K562 (cell line): ENCODE measurements around the gene PLEKHG3. TPM values are rescaled to one million over a fixed set of nuclear protein-coding genes. Genes with fewer than 3 reads are reported as not detected.

Experiments used
- ATAC-seq: fragments of 200-7000 bp; cut with Tn5 transposase; 3 replicates; pipeline ENCODE4 v1.9.1; 2020; ENCODE audit warnings: moderate library complexity
- BruUV-seq: library from RNA; stranded (reverse); fragments of 400-500 nt; replicated peaks from 2 replicates; lab custom pipeline; 2021; lab: Mats Ljungman, UMichigan
- CTCF ChIA-PET: fragments of 300-600 bp; formaldehyde crosslinking; extraction: SDS; loops from one replicate; lab custom pipeline; 2021; ENCODE audit warnings: low intra/inter-chr PET ratio; lab: Yijun Ruan, JAX
- POLR2A ChIA-PET: fragments of 300-600, 350-650 bp; sonication (Branson Sonifier 250); formaldehyde crosslinking; extraction: SDS; loops from one replicate; lab custom pipeline; 2021; ENCODE audit warnings: antibody characterized with exemption, inconsistent platforms; lab: Yijun Ruan, JAX
- DNase-seq, 4 experiments: peaks; one replicate each; pipeline versions ENCODE4 v3.0.0 to v3.0.0-alpha.2; 2011 to 2018; ENCODE audit warnings: low spot score in 3 of 4, mixed read lengths in 3 of 4; ENCODE audit errors: extremely low read depth in 1 of 4
- FAIRE-seq: peaks from 2 replicates; lab custom pipeline; 2011; peaks lifted over from hg19 to GRCh38; lab: Jason Lieb, UNC
- H2AFZ ChIP-seq: 2 replicates; pipeline ENCODE4 v1.6.0; 2011; ENCODE audit warnings: low read depth, low read length, control low read depth, inconsistent platforms
- H3K27ac ChIP-seq: fragments of 200-600 bp; 3 replicates; pipeline ENCODE4 v1.8.0; 2011; ENCODE audit warnings: low read depth, mild to moderate bottlenecking, control low read depth, inconsistent platforms, low read length, moderate library complexity, mixed read lengths; ENCODE audit errors: extremely low read depth
- H3K27me3 ChIP-seq, 2 experiments: fragments of 300-600 bp in 1 of 2; 2 replicates in 1 of 2; 3 replicates in 1 of 2; pipeline versions ENCODE4 v1.6.0 to v1.8.0; 2011; ENCODE audit warnings: inconsistent platforms in 2 of 2, low read length in 2 of 2, mild to moderate bottlenecking in 1 of 2, mixed read lengths in 1 of 2, moderate library complexity in 1 of 2; ENCODE audit not compliant: control insufficient read depth in 2 of 2, insufficient read depth in 2 of 2
- H3K36me3 ChIP-seq: fragments of 300-600 bp; 3 replicates; pipeline ENCODE4 v1.8.0; 2011; ENCODE audit warnings: mild to moderate bottlenecking, low read length, inconsistent platforms; ENCODE audit not compliant: control insufficient read depth, insufficient read depth
- H3K4me1 ChIP-seq, 2 experiments: fragments of 200-600 bp in 1 of 2; replicated peaks in 1 of 2; 2 replicates in 1 of 2; 3 replicates in 1 of 2; pipeline versions ENCODE4 v1.5.1 to v1.8.0; 2011; ENCODE audit warnings: inconsistent platforms in 2 of 2, low read length in 2 of 2, mild to moderate bottlenecking in 1 of 2, mixed read lengths in 1 of 2, moderate library complexity in 1 of 2; ENCODE audit not compliant: control insufficient read depth in 2 of 2, insufficient read depth in 2 of 2
- H3K4me2 ChIP-seq: 2 replicates; pipeline ENCODE4 v1.6.1; 2011; ENCODE audit warnings: low read length, control low read depth, inconsistent platforms, mixed read lengths; ENCODE audit not compliant: insufficient read depth
- H3K4me3 ChIP-seq: fragments of 200-600 bp; sonication (generic), shearing (Covaris generic); 2 replicates; pipeline ENCODE4 v1.5.1; 2016; ENCODE audit warnings: control low read depth, inconsistent platforms
- H3K79me2 ChIP-seq: fragments of 200-600 bp; 3 replicates; pipeline ENCODE4 v1.8.0; 2011; ENCODE audit warnings: low read length, inconsistent platforms; ENCODE audit not compliant: control insufficient read depth, insufficient read depth
- H3K9ac ChIP-seq, 2 experiments: 2 replicates each; pipeline versions ENCODE4 v1.6.0 to v1.6.1; 2011; ENCODE audit warnings: low read depth in 2 of 2, low read length in 2 of 2, control low read depth in 1 of 2, inconsistent platforms in 1 of 2, mild to moderate bottlenecking in 1 of 2, mixed read lengths in 1 of 2; ENCODE audit not compliant: insufficient read depth in 1 of 2
- H3K9me1 ChIP-seq: one replicate; pipeline ENCODE4 v1.6.0; 2011; ENCODE audit warnings: inconsistent platforms, mild to moderate bottlenecking, low read length, moderate library complexity; ENCODE audit not compliant: control insufficient read depth, insufficient read depth
- H3K9me3 ChIP-seq: replicated peaks from 2 replicates; pipeline ENCODE4 v1.5.1; 2011; ENCODE audit warnings: low read depth, low read length, inconsistent platforms; ENCODE audit not compliant: control insufficient read depth, insufficient read depth
- H4K20me1 ChIP-seq: replicated peaks from 2 replicates; pipeline ENCODE4 v1.6.1; 2011; ENCODE audit warnings: low read length, inconsistent platforms, mixed read lengths; ENCODE audit not compliant: control insufficient read depth, insufficient read depth
- BCL6 ChIP-seq: fragments of 250-450 bp; sonication (Bioruptor Pico); IDR thresholded peaks from 2 replicates; pipeline ENCODE4 v1.4.0; 2020
- C11orf30 ChIP-seq: fragments of 450-650 bp; IDR thresholded peaks from 2 replicates; pipeline ENCODE4 v1.6.1; 2016; ENCODE audit warnings: low read depth, mild to moderate bottlenecking
- CHD4 ChIP-seq: fragments of 200-600 bp; sonication (generic); IDR thresholded peaks from 3 replicates; pipeline ENCODE4 v1.6.1; 2012; ENCODE audit warnings: low read depth, mild to moderate bottlenecking, mixed read lengths, low read length, inconsistent platforms; ENCODE audit not compliant: insufficient read depth, insufficient replicate concordance, poor library complexity, severe bottlenecking
- HDAC8 ChIP-seq: fragments of 450-650 bp; IDR thresholded peaks from 2 replicates; pipeline ENCODE4 v1.6.1; 2016; ENCODE audit warnings: mild to moderate bottlenecking, missing genetic modification characterization, moderate library complexity, missing compliant biosample characterization
- HMG20A ChIP-seq: fragments of 450-650 bp; formaldehyde crosslinking; conservative IDR thresholded peaks from 2 replicates; pipeline ENCODE4 v1.4.0; 2020; ENCODE audit warnings: mild to moderate bottlenecking, mixed read lengths
- MTA3 ChIP-seq: fragments of 450-650 bp; formaldehyde crosslinking; IDR thresholded peaks from 2 replicates; pipeline ENCODE4 v1.6.1; 2017; ENCODE audit warnings: mild to moderate bottlenecking, borderline replicate concordance
- MXI1 ChIP-seq: IDR thresholded peaks from 2 replicates; pipeline ENCODE4 v1.6.1; 2011; ENCODE audit warnings: low read depth, mild to moderate bottlenecking, improper control_type of control experiment, low read length
- NFIC ChIP-seq: fragments of 450-650 bp; IDR thresholded peaks from 2 replicates; pipeline ENCODE4 v1.6.1; 2017; ENCODE audit warnings: mild to moderate bottlenecking, inconsistent platforms
- SMAD1 ChIP-seq: fragments of 150-350 bp; IDR thresholded peaks from 2 replicates; pipeline ENCODE4 v1.6.1; 2014; ENCODE audit warnings: low read length, low read depth; ENCODE audit not compliant: partially characterized antibody
- ZNF212 ChIP-seq: fragments of 450-650 bp; formaldehyde crosslinking; IDR thresholded peaks from 2 replicates; pipeline ENCODE4 v1.4.0; 2020; ENCODE audit warnings: mild to moderate bottlenecking
- ZNF24 ChIP-seq: fragments of 450-650 bp; IDR thresholded peaks from 2 replicates; pipeline ENCODE4 v1.6.1; 2016
- ZNF408 ChIP-seq: fragments of 250-450 bp; sonication (Bioruptor Pico); IDR thresholded peaks from 2 replicates; pipeline ENCODE4 v1.4.0; 2020; ENCODE audit warnings: low read depth, mild to moderate bottlenecking, moderate library complexity
- ZNF644 ChIP-seq: fragments of 200-800 bp; sonication (Bioruptor generic); IDR thresholded peaks from 2 replicates; pipeline ENCODE4 v1.6.1; 2016; ENCODE audit warnings: low read depth, missing genetic modification characterization, missing compliant biosample characterization
- ZNF79 ChIP-seq: fragments of 250-450 bp; sonication (Bioruptor Pico); IDR thresholded peaks from 2 replicates; pipeline ENCODE4 v1.4.0; 2020; ENCODE audit warnings: low read depth, mild to moderate bottlenecking, moderate library complexity
- WGBS: fragments of 100-300 bp; shearing (Covaris generic); methylation state at CpG from one replicate; pipeline ENCODE4 v1.1.6; 2016; ENCODE audit warnings: low coverage, mixed read lengths; ENCODE audit not compliant: insufficient coverage; ENCODE audit errors: missing lambda C conversion rate; 5-methylcytosine and 5-hydroxymethylcytosine counted together
- in situ Hi-C: fragments of 300-500 bp; cut with MboI; formaldehyde crosslinking; loops from 4 replicates; pipeline ENCODE4 v1.15.0; 2018; ENCODE audit warnings: inconsistent platforms, mixed read lengths
- intact Hi-C: fragments of 100-400 bp; cut with micrococcal nuclease; formaldehyde crosslinking; loops from 2 replicates; pipeline ENCODE4 v1.14.2; 2022
- polyA plus RNA-seq, 8 experiments: library from polyadenylated mRNA; depleted of rRNA in 4 of 8; stranded (reverse) in 5 of 8; unstranded in 3 of 8; fragments of >200 nt; fragmentation: Nextera tagmentation in 2 of 8; fragmentation: Illumina TruSeq in 1 of 8; extraction: Ambion mirVana in 2 of 8; extraction: Trizol in 1 of 8; gene quantifications; 2 replicates each; pipeline versions ENCODE4 v1.2.1 to v1.2.3, GENCODE V29; 2011 to 2014; ENCODE audit warnings: inconsistent platforms in 1 of 8, missing spikeins in 1 of 8
- total RNA-seq, 7 experiments: library from RNA; depleted of rRNA in 6 of 7; stranded (reverse); fragments of >200 nt in 6 of 7; fragmentation: Illumina TruSeq in 2 of 7; extraction: Trizol in 2 of 7; gene quantifications; 2 replicates each; pipeline versions ENCODE4 v1.2.1 to v1.2.3, GENCODE V29; 2011 to 2021; ENCODE audit warnings: low replicate concordance in 1 of 7
- TF ChIP-seq, protein P1 (sequence below): sonication (generic); formaldehyde crosslinking; IDR thresholded peaks from 2 replicates; pipeline ENCODE4 v1.8.0; 2022; ENCODE audit warnings: mild to moderate bottlenecking, missing genetic modification reagents
- TF ChIP-seq, protein P2 (sequence below): fragments of 450-650 bp; IDR thresholded peaks from 2 replicates; pipeline ENCODE4 v1.6.1; 2017; ENCODE audit warnings: antibody characterized with exemption, mild to moderate bottlenecking
- TF ChIP-seq, protein P3 (sequence below): fragments of 250-450 bp; sonication (Bioruptor Pico); IDR thresholded peaks from 2 replicates; pipeline ENCODE4 v1.9.0; 2021; ENCODE audit warnings: mild to moderate bottlenecking

The PLEKHG3 gene
- total and polyA plus RNA-seq, 9 of the 15 experiments (the other 6 are each of a cell fraction or from before 2014, with no cell fraction given): 0.04 to 0.16 TPM; not detected in 7

DNA sequence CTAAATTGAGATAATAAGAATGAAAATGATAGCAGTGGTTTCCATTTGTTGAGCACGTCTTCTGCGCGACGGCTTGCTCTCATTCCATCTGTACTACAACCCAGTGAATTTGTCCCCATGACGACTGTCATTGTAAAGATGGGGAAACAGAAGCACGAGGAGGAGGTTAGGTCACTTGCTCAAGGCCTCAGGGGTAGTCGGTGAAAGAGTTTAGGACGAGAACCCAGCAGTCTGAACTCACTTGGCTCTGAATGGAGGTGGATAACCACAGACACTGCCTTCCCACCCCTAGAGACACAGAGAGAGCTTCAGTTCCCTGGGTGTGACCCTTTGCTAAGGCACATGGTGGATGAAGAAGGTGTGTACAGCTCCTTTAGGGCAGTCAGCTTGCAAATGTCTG is 30.9 kb upstream of the PLEKHG3 start:
- no peak overlapping the region for H3K27ac ChIP-seq
- H3K27me3 ChIP-seq: peaks cover 2 to 40% of the 10 kb centered on the region in 2 experiments; a peak in 3 of 5 replicates
- no peak overlapping the region for H3K9ac ChIP-seq
- H3K4me1 ChIP-seq: no peaks in the 10 kb centered on the region
- no peak overlapping the region for H2AFZ ChIP-seq
- no peaks in the 10 kb centered on the region for H3K9me1 ChIP-seq
- H3K79me2 ChIP-seq: no peaks in the 10 kb centered on the region
- no peaks in the 10 kb centered on the region for H3K36me3 ChIP-seq
- in situ Hi-C loops: loop anchor here (5.0 kb wide), 1 partner anchor 84 kb away; no protein-coding TSS in a partner anchor
- H3K4me3 ChIP-seq: no peak overlapping the region
- 3% methylated on average over 8 of the region's 8 CpGs for WGBS
- ATAC-seq (no peak), FAIRE-seq (no peak), DNase-seq (no peak)
- H3K9me3 ChIP-seq: no peaks in the 10 kb centered on the region
- H3K4me2 ChIP-seq: no peak overlapping the region
- intact Hi-C loops: loop anchor here (5.0 to 10.0 kb wide), 4 partner anchors 64 to 311 kb away; partner anchors contain the start of gene FNTB
- ChIA-PET CTCF (no interaction called here), POLR2A (no interaction called here)
- no TSS peak for BruUV-seq
- H4K20me1 ChIP-seq: no peaks in the 10 kb centered on the region; the same call in 1 of the 2 replicates
- TF ChIP-seq ZNF79 (CRISPR knock-in tag): no peak
- no peak for TF ChIP-seq ZNF212
- no peak for TF ChIP-seq HDAC8 (tag)
- TF ChIP-seq C11orf30: no peak
- TF ChIP-seq, protein P1, sequence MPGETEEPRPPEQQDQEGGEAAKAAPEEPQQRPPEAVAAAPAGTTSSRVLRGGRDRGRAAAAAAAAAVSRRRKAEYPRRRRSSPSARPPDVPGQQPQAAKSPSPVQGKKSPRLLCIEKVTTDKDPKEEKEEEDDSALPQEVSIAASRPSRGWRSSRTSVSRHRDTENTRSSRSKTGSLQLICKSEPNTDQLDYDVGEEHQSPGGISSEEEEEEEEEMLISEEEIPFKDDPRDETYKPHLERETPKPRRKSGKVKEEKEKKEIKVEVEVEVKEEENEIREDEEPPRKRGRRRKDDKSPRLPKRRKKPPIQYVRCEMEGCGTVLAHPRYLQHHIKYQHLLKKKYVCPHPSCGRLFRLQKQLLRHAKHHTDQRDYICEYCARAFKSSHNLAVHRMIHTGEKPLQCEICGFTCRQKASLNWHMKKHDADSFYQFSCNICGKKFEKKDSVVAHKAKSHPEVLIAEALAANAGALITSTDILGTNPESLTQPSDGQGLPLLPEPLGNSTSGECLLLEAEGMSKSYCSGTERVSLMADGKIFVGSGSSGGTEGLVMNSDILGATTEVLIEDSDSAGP (CRISPR knock-in tag): no peak
- TF ChIP-seq NFIC: no peak
- TF ChIP-seq ZNF24: no peak
- no peak for TF ChIP-seq HMG20A
- TF ChIP-seq, protein P2, sequence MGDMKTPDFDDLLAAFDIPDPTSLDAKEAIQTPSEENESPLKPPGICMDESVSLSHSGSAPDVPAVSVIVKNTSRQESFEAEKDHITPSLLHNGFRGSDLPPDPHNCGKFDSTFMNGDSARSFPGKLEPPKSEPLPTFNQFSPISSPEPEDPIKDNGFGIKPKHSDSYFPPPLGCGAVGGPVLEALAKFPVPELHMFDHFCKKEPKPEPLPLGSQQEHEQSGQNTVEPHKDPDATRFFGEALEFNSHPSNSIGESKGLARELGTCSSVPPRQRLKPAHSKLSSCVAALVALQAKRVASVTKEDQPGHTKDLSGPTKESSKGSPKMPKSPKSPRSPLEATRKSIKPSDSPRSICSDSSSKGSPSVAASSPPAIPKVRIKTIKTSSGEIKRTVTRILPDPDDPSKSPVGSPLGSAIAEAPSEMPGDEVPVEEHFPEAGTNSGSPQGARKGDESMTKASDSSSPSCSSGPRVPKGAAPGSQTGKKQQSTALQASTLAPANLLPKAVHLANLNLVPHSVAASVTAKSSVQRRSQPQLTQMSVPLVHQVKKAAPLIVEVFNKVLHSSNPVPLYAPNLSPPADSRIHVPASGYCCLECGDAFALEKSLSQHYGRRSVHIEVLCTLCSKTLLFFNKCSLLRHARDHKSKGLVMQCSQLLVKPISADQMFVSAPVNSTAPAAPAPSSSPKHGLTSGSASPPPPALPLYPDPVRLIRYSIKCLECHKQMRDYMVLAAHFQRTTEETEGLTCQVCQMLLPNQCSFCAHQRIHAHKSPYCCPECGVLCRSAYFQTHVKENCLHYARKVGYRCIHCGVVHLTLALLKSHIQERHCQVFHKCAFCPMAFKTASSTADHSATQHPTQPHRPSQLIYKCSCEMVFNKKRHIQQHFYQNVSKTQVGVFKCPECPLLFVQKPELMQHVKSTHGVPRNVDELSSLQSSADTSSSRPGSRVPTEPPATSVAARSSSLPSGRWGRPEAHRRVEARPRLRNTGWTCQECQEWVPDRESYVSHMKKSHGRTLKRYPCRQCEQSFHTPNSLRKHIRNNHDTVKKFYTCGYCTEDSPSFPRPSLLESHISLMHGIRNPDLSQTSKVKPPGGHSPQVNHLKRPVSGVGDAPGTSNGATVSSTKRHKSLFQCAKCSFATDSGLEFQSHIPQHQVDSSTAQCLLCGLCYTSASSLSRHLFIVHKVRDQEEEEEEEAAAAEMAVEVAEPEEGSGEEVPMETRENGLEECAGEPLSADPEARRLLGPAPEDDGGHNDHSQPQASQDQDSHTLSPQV: no peak
- no peak for TF ChIP-seq SMAD1
- no peak for TF ChIP-seq ZNF408 (CRISPR knock-in tag)
- no peak for TF ChIP-seq ZNF644 (tag)
- TF ChIP-seq, protein P3, sequence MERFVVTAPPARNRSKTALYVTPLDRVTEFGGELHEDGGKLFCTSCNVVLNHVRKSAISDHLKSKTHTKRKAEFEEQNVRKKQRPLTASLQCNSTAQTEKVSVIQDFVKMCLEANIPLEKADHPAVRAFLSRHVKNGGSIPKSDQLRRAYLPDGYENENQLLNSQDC (CRISPR knock-in tag): no peak
- TF ChIP-seq BCL6 (CRISPR knock-in tag): no peak
- TF ChIP-seq MTA3: no peak
- no peak for TF ChIP-seq MXI1
- no peak for TF ChIP-seq CHD4
